Activated T-cell treated with anti-CD3 and anti-CD28 coated beads, Interleukin-2, amount 50 U/mL, for 24 hours (primary cell): Measurements from ENCODE around the gene ARPC2.

Source experiments
- DNase-seq: peaks from one replicate; pipeline ENCODE4 v3.0.0-alpha.2; 2020
- H3K27ac Mint-ChIP-seq: 2 replicates; pipeline ENCODE4 v1.8.0; 2020; ENCODE audit warnings: mild to moderate bottlenecking, mixed read lengths
- H3K27me3 Mint-ChIP-seq: 2 replicates; pipeline ENCODE4 v1.8.0; 2020; ENCODE audit warnings: mixed read lengths
- H3K36me3 Mint-ChIP-seq: 2 replicates; pipeline ENCODE4 v1.8.0; 2020; ENCODE audit warnings: low read depth, mixed read lengths
- H3K4me1 Mint-ChIP-seq: 2 replicates; pipeline ENCODE4 v1.8.0; 2020; ENCODE audit warnings: low read depth, mixed read lengths
- H3K4me3 Mint-ChIP-seq: 2 replicates; pipeline ENCODE4 v1.8.0; 2020; ENCODE audit warnings: mild to moderate bottlenecking, moderate library complexity, mixed read lengths
- H3K9me3 Mint-ChIP-seq: 2 replicates; pipeline ENCODE4 v1.8.0; 2020; ENCODE audit warnings: mixed read lengths

The ARPC2 gene

DNA sequence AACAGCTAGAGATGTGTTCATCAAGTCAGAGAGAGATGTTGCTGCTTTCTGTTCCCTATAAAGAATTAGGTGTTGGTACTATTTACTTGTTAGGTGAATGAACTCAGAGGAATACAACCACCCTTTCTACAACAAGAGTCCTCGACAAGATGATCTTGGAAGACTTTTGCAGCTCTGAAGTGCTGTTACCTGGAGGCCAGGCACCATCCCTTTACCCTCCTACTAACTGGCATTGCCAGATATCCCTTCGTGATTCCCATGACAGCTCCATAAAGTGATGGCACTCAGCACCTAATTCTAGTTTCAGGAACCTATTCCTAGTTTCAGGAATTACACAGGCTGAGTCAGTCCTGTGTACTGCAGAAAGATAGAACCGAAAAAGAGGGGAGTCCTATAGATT is 9.9 kb downstream of the ARPC2 start:
- Mint-ChIP-seq H3K4me1 (peaks cover 93% of the 10 kb centered on the region), H3K9me3 (no peaks in the 10 kb centered on the region), H3K27ac (peak overlapping the region; percentile 94), H3K36me3 (peaks cover 98% of the 10 kb centered on the region), H3K27me3 (no peaks in the 10 kb centered on the region), H3K4me3 (no peak overlapping the region)
- DNase-seq = no peak

DNA sequence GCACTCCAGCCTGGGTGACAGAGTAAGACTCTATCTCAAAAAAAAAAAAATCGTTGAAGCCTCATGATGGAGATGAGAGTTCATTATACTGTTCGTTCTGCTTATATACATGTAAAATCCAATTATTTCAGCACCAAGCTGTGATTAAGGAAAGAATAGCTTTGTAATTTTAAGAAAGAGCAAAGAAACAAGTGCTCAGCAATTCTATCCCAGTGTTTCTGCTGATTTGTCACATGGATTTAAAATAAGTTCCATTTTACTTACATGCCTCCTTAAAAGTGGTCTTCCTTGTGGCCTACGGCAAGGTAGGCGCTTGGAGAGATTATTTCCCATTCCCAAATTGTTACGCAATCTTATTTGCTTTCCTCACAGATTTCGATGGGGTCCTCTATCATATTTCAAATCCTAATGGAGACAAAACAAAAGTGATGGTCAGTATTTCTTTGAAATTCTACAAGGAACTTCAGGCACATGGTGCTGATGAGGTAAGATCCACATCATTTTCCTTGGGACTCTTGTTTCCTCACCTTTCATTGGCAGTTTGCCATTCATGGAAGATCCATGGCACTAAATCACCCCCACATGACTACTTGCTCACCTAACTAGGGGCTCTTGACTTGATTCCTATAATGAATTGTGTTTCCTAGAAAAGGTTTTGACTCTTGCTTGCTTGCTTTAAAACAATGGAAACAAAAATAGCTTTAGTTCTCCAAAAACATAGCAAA is 11.5 kb downstream of the ARPC2 start:
- Mint-ChIP-seq H3K36me3 (peaks cover 95% of the 10 kb centered on the region), H3K4me3 (peak overlapping the region; percentile 60), H3K27ac (peak overlapping the region; percentile 96)

DNA sequence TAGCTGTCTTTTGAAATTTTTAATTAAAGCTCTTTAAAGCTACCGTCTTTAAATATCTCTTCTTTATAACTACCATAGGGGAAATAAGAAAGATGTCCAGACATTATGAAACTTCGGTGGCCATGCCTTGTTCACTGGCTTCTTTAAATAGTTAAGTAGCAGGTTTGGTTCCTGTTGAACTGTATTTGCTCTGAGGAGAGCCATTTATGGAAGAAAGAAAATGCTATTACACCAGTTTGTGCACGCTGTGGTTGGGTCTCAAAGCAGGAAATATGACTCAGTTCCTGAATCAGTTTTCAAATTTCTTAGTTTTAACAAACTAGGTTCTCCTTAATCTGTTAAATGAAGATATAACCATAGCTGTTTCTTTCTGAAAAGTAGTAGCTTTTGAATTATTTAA is 12.2 kb downstream of the ARPC2 start:
- peak overlapping the region; percentile 60 for H3K4me3 Mint-ChIP-seq
- H3K27ac Mint-ChIP-seq = peak overlapping the region; percentile 96
- no peaks in the 10 kb centered on the region for H3K27me3 Mint-ChIP-seq
- peaks cover 85% of the 10 kb centered on the region for H3K4me1 Mint-ChIP-seq
- no peaks in the 10 kb centered on the region for H3K9me3 Mint-ChIP-seq
- H3K36me3 Mint-ChIP-seq = peaks cover 95% of the 10 kb centered on the region
- DNase-seq = no peak

More for the DNA sequence above, 11.5 kb downstream of the ARPC2 start:
- H3K4me1 Mint-ChIP-seq = peaks cover 85% of the 10 kb centered on the region
- H3K9me3 Mint-ChIP-seq = no peaks in the 10 kb centered on the region
- no peak for DNase-seq
- H3K27me3 Mint-ChIP-seq = no peaks in the 10 kb centered on the region

DNA sequence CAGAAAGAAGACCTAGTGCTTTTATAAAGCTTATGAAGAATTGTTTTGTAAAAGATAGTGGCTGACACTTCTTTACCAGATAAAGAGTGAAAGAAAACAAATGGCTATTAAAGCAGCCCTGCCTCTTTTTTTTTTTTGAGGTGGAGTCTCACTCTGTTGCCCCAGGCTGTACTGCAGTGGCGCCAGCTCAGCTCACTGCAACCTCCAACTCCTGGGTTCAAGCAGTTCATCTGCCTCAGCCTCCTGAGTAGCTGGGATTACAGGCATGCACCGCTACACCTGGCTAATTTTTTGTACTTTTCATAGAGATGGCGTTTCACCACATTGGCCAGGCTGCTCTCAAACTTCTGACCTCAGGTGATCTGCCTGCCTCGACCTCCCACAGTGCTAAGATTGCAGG is 12.9 kb downstream of the ARPC2 start:
- Mint-ChIP-seq H3K36me3 (peaks cover 95% of the 10 kb centered on the region), H3K4me3 (peak overlapping the region; percentile 56), H3K4me1 (peaks cover 84% of the 10 kb centered on the region), H3K9me3 (no peaks in the 10 kb centered on the region), H3K27me3 (no peaks in the 10 kb centered on the region), H3K27ac (peak overlapping the region; percentile 92)
- no peak for DNase-seq

DNA sequence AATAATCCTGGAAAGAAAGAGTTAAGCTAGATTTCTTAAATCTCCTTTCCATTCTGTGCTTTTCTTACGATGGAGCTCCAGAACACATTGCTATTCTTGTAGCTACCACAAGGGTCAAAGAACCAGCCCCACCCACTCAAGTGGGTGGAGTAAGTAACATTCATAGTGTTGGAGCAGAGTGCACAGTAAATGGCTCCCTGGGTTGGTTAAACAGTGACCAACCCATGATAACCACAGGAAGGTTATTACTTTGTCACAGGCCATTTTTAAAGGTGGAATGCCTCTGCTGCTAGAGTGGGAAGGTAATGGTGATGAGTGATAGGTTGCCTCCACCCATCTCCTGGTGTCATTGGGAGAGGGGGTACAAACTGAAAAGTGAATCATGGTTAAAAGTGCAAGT is 13.9 kb downstream of the ARPC2 start:
- Mint-ChIP-seq H3K4me3 (peak overlapping the region; percentile 56), H3K36me3 (peaks cover 95% of the 10 kb centered on the region), H3K27me3 (no peaks in the 10 kb centered on the region), H3K9me3 (no peaks in the 10 kb centered on the region), H3K4me1 (peaks cover 73% of the 10 kb centered on the region), H3K27ac (peak overlapping the region; percentile 92)
- DNase-seq = no peak

DNA sequence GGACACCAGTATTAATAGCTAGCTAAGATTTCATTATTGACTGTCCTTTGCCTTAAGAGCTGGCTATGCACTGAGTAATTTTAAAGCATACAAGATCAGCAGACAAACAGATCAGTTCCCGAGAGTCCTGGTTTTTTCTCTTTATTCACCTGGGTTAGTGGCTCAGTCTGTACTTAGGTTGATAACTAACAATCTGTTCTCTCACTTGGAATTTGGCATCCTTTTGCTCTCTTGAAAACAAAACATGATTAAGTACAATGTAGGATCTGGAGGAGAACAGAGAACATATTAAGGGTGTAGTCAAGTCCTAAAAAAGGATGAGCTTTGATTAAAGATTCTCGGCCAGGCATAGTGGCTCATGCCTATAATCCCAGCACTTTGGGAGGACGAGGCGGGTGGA is 16.6 kb downstream of the ARPC2 start:
- peak overlapping the region; percentile 73 for H3K27ac Mint-ChIP-seq
- no peak for DNase-seq
- H3K4me3 Mint-ChIP-seq = no peak overlapping the region
- peaks cover 50% of the 10 kb centered on the region for H3K4me1 Mint-ChIP-seq
- H3K36me3 Mint-ChIP-seq = peaks cover 95% of the 10 kb centered on the region
- H3K9me3 Mint-ChIP-seq = no peaks in the 10 kb centered on the region
- H3K27me3 Mint-ChIP-seq = no peaks in the 10 kb centered on the region

DNA sequence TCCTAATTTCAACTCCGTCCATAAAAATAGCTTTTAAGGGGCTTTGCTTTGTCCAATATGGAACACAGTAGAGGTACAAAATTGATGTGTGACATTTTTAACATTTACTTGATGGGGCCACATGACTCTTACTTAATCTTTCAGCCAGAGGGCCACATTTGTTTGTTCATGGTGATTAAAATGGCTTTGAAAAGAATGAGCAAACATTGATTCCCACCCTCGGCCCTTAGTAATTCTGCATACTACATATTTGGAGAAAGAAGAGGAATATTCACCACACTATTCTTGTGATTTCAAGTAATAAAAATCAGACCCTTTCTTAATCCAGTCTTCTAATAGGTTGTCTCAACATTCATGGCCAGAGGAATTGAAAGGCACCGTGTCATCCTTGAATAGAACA is 17.5 kb downstream of the ARPC2 start:
- Mint-ChIP-seq H3K36me3 (peaks cover 97% of the 10 kb centered on the region), H3K4me1 (peaks cover 44% of the 10 kb centered on the region), H3K9me3 (no peaks in the 10 kb centered on the region), H3K4me3 (no peak overlapping the region), H3K27ac (peak overlapping the region; percentile 79), H3K27me3 (no peaks in the 10 kb centered on the region)
- no peak for DNase-seq

DNA sequence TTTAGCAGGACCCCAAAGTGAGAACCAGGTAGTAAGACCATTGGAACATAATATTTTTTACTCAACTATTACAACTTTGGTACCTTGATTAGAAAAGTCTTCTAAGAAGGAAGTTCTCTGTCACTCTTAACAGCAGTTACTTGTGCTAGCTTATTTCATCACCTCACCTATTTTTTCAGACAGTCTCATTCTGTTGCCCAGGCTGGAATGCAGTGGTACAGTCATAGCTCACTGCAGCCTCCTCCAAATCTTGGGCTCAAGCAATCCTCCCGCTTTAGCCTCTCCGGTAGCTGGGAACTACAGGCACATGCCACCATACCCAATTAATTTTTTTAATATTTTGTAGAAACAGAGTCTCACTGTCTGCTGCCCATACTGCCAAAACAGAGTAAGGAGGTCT is 18.0 kb downstream of the ARPC2 start:
- H3K9me3 Mint-ChIP-seq = no peaks in the 10 kb centered on the region
- no peak overlapping the region for H3K4me3 Mint-ChIP-seq
- H3K27ac Mint-ChIP-seq = peak overlapping the region; percentile 79
- peaks cover 97% of the 10 kb centered on the region for H3K36me3 Mint-ChIP-seq
- peaks cover 40% of the 10 kb centered on the region for H3K4me1 Mint-ChIP-seq
- H3K27me3 Mint-ChIP-seq = no peaks in the 10 kb centered on the region
- no peak for DNase-seq

DNA sequence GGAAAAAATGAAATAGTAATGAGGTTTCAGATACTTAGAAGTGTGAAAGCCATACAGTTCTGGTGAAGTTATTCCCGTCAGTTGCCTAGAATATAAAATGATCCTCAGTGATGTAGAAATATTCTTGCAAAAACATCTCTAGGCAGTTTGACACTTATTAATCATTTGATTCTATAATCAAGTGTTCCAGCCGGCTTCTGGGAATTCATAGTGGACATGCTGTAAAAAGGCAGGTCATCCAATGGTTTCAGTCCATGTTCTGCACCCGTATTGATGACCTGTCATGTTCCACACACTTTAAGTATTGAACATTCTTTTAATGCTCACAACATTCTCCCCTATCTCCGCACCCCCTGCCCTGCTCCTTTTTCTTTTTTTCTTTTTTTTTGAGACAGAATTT is 19.8 kb downstream of the ARPC2 start:
- Mint-ChIP-seq H3K27me3 (no peaks in the 10 kb centered on the region), H3K27ac (peak overlapping the region; percentile 79)

DNA sequence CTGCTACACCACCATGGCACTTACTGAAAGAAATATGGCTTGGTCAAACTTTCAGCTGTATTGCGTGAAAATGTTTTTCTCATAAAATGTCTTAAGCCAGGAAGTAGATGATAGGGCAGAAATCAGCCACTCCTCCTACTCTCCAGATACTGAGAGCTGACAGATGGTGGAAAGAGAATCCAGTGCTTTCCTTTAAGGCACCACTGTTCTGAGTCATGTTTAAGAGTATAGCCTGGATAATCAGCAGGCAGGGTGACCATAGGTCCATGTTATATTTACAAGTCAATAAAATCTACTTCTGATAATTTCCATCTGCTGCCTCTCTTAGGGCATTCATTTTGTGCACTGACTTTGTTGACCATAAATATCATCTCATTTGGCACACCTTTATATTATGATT is 21.9 kb downstream of the ARPC2 start:
- Mint-ChIP-seq H3K36me3 (peaks cover 99% of the 10 kb centered on the region), H3K27me3 (no peaks in the 10 kb centered on the region), H3K4me3 (no peak overlapping the region)

More for the DNA sequence above, 19.8 kb downstream of the ARPC2 start:
- Mint-ChIP-seq H3K36me3 (peaks cover 97% of the 10 kb centered on the region), H3K4me3 (no peak overlapping the region), H3K4me1 (peaks cover 35% of the 10 kb centered on the region), H3K9me3 (no peaks in the 10 kb centered on the region)
- no peak for DNase-seq

DNA sequence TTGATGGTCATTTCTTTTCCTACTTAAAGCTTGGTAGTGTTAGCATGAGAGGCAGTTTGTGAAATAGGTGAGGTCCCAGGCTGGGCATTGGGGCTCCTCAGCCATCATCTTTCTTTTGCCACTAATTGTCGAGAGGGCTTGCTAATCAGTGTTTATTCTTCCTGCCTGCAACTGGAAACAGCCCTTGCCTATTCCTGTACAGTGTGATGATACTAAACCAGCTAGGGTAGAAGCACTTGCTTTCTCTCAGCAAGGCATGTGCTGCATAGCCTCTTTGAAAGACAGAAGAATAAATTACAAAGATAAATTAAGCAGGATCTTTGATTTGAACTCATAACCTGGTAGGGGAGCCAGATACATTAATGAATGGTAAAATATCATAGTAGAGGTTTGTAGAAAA is 27.2 kb downstream of the ARPC2 start:
- Mint-ChIP-seq H3K4me1 (peaks cover 34% of the 10 kb centered on the region), H3K36me3 (peaks cover 99% of the 10 kb centered on the region), H3K27me3 (no peaks in the 10 kb centered on the region)

More for the DNA sequence above, 21.9 kb downstream of the ARPC2 start:
- Mint-ChIP-seq H3K4me1 (peaks cover 33% of the 10 kb centered on the region), H3K9me3 (no peaks in the 10 kb centered on the region), H3K27ac (peak overlapping the region; percentile 79)
- DNase-seq = no peak

DNA sequence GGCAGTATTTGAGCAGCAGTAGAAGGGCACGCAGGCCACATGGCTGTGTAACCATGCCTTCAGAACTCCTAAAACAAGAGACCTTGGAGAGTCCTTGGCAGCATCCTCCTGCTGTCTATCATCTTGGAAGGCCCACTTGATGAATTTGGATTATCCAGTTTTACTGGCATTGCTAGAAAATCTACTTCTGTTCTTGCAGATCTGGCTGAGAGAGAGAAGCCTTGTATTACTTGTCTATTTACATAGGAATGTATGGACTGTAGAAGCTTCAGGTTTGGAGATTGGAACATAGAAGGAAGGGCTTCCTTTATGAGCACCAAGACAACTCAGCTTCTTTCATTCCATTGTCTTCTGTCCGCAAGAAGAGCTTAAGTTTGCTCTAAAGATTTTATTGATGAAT is 27.7 kb downstream of the ARPC2 start:
- peak overlapping the region; percentile 75 for H3K27ac Mint-ChIP-seq
- no peaks in the 10 kb centered on the region for H3K9me3 Mint-ChIP-seq
- H3K36me3 Mint-ChIP-seq = peaks cover 99% of the 10 kb centered on the region
- H3K27me3 Mint-ChIP-seq = no peaks in the 10 kb centered on the region
- no peak for DNase-seq
- H3K4me1 Mint-ChIP-seq = peaks cover 32% of the 10 kb centered on the region
- H3K4me3 Mint-ChIP-seq = no peak overlapping the region

More for the DNA sequence above, 27.2 kb downstream of the ARPC2 start:
- Mint-ChIP-seq H3K9me3 (no peaks in the 10 kb centered on the region), H3K4me3 (no peak overlapping the region), H3K27ac (peak overlapping the region; percentile 75)
- DNase-seq = no peak

DNA sequence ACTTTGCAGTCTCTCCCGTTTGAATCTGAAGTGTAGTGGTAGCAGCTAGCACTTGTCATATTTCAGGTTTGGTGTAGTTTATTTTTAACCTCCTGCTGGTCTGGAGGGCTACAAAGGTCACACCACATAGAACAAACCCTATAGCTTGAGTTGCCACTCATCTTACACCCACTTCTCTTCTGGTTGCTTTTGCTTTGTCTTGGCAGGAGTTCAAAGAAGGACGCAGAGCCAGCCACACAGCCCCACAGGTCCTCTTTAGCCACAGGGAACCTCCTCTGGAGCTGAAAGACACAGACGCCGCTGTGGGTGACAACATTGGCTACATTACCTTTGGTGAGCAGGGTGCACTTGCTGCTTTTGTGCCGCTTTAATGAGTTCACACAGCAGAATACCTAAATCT is 28.2 kb downstream of the ARPC2 start:
- Mint-ChIP-seq H3K36me3 (peaks cover 99% of the 10 kb centered on the region), H3K9me3 (no peaks in the 10 kb centered on the region), H3K27me3 (no peaks in the 10 kb centered on the region), H3K27ac (peak overlapping the region; percentile 75), H3K4me3 (no peak overlapping the region), H3K4me1 (peaks cover 31% of the 10 kb centered on the region)
- no peak for DNase-seq

DNA sequence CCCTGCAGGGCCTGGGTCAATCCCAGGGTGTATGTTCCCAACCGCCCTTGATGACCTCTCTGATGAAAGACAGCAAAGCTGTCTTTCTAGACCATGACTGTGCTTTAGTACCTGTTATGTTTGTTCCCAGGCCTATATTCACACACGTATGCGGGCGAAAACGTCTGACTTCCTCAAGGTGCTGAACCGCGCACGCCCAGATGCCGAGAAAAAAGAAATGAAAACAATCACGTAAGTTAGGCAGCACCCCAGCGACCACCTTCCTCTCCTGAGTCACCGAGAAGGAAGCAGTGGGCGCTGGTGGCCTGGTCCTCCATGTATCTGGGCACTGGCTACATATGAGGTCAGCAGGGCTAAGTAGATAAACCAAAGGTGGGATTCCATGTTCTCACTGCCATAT is 32.7 kb downstream of the ARPC2 start:
- Mint-ChIP-seq H3K27me3 (no peaks in the 10 kb centered on the region), H3K4me3 (no peak overlapping the region), H3K36me3 (peaks cover 99% of the 10 kb centered on the region), H3K9me3 (no peaks in the 10 kb centered on the region), H3K4me1 (peaks cover 26% of the 10 kb centered on the region), H3K27ac (peak overlapping the region; percentile 82)
- DNase-seq = peak; percentile 19

DNA sequence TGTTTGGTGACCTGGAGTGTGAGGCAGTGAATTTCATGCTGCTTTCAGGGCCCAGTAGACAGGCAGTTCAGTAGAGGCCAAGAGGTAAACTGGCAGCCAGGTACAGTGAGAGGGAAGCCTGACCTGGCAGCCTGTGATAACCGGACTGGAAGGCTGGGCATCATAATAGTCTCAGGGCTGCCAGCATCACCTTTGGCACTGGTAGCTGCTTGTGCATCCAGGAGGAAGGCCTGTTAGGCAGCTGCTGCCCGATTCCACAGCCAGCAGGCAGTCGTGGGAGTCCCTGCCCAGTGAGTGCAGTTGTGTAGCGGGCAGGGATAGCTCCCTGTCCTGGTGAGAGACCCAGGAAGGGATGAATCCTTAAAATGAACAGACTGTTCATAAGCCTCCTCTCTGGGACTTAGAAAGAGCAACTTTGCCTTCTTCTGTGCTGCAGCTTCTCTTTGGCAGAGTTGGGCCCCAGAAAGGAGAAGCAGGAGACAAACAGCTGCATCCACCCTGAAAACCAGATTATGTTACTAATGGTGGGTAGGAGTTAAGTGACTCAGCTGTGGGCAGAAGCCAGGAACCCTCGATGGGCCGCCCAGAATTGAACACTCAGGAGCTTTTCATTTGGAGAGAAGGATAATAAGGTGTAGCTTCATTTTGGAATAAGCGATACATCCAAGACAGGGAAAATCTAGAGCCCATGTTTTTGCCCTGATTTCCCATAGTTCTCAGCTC is 35.7 kb downstream of the ARPC2 start:
- peak; percentile 30 for DNase-seq
- Mint-ChIP-seq H3K4me1 (peaks cover 49% of the 10 kb centered on the region), H3K27ac (peak overlapping the region; percentile 85), H3K27me3 (no peaks in the 10 kb centered on the region), H3K9me3 (no peaks in the 10 kb centered on the region), H3K36me3 (peaks cover 97% of the 10 kb centered on the region), H3K4me3 (no peak overlapping the region)
